Measurements from ENCODE around the gene IKBKE. TPM values are rescaled to one million over a fixed set of nuclear protein-coding genes. Genes with fewer than 3 reads are reported as not detected.

IKBKE gene
- total and polyA plus RNA-seq, 2 of the 8 experiments (the other 6 are each of a cell fraction or from before 2014, with no cell fraction given): 8.6 to 12.0 TPM

- TF ChIP-seq SAP30 (IDR thresholded peaks at IDR 0.05; ENCODE audit: insufficient read depth, insufficient replicate concordance, low read length): no peak
- no peak for TF ChIP-seq JUN (IDR thresholded peaks at IDR 0.05; ENCODE audit: low read depth, low read length)
- TF ChIP-seq KDM5A (IDR thresholded peaks at IDR 0.05; ENCODE audit: low read length): no peak
- TF ChIP-seq KDM4A (IDR thresholded peaks at IDR 0.05; ENCODE audit: low read depth, low read length, severe bottlenecking): no peak
- TF ChIP-seq SRF (IDR thresholded peaks at IDR 0.05; ENCODE audit: low read depth, low read length): no peak
Measured at GRCh38 chr1:206445116-206445515, 25.2 kb upstream of the IKBKE start (continued).

All from H1 (cell line).